Thoracic aorta (tissue), 2 donors: ENCODE measurements around the gene PCTP. TPM values are rescaled to one million over a fixed set of nuclear protein-coding genes. Genes with fewer than 3 reads are reported as not detected.

ENCODE experiments used
- ATAC-seq: fragments of 150-250 bp; one replicate; pipeline ENCODE4 v1.8.0; 2017; ENCODE audit warnings: low read depth; ENCODE audit not compliant: insufficient number of reproducible peaks, low FRiP score
- DNase-seq: peaks from one replicate; pipeline ENCODE4 v3.0.0-alpha.2; 2020; ENCODE audit warnings: low spot score
- H3K27ac ChIP-seq, 2 donors: fragments of 200-600 bp; sonication (generic); 1 replicate in 1 of 2; 2 replicates in 1 of 2; pipeline ENCODE4 v1.5.1; 2016; ENCODE audit warnings: mild to moderate bottlenecking in 2 of 2, moderate library complexity in 2 of 2
- H3K27me3 ChIP-seq: fragments of 200-600 bp; sonication (generic); replicated peaks from 2 replicates; pipeline ENCODE4 v1.6.0; 2016; ENCODE audit warnings: mild to moderate bottlenecking; ENCODE audit not compliant: insufficient read depth
- H3K36me3 ChIP-seq: fragments of 200-600 bp; sonication (generic); one replicate; pipeline ENCODE4 v1.5.1; 2016
- H3K4me1 ChIP-seq, 2 donors: fragments of 200-600 bp; sonication (generic); 1 replicate in 1 of 2; 2 replicates in 1 of 2; pipeline versions ENCODE4 v1.5.1 to v1.6.0; 2016; ENCODE audit warnings: low read depth in 2 of 2, mild to moderate bottlenecking in 1 of 2; ENCODE audit not compliant: control insufficient read depth in 1 of 2
- H3K4me3 ChIP-seq: fragments of 200-600 bp; sonication (generic); 2 replicates; pipeline ENCODE4 v1.5.1; 2016; ENCODE audit warnings: mild to moderate bottlenecking
- H3K9me3 ChIP-seq: fragments of 200-600 bp; sonication (generic); 2 replicates; pipeline ENCODE4 v1.5.1; 2016
- CTCF ChIP-seq: fragments of 200-600 bp; sonication (generic); IDR thresholded peaks from one replicate; pipeline ENCODE4 v1.5.1; 2019; ENCODE audit warnings: antibody characterized with exemption
- total RNA-seq, 2 donors: library from RNA; depleted of rRNA; stranded (reverse); fragments of >200 nt; gene quantifications; one replicate each; pipeline versions ENCODE4 v1.1.0 to v1.2.3, GENCODE V29; 2016

PCTP gene
- total RNA-seq, 2 donors from 2014 or later, result 11.9 to 13.3 TPM

GRCh38 chr17:55813944-55814343, 63.1 kb downstream of the PCTP start:
- TF ChIP-seq CTCF, result no peak
- Histone ChIP-seq H3K4me3 (no peak overlapping the region), H3K4me1 (no peaks in the 10 kb centered on the region), H3K27me3 (no peaks in the 10 kb centered on the region), H3K27ac (no peak overlapping the region), H3K36me3 (no peaks in the 10 kb centered on the region), H3K9me3 (no peaks in the 10 kb centered on the region)
- no peak for DNase-seq
- no peak for ATAC-seq

GRCh38 chr17:55814377-55814776, 63.5 kb downstream of the PCTP start:
- TF ChIP-seq CTCF, result no peak
- Histone ChIP-seq H3K27ac (no peak overlapping the region), H3K36me3 (no peaks in the 10 kb centered on the region), H3K4me1 (no peaks in the 10 kb centered on the region), H3K9me3 (no peaks in the 10 kb centered on the region), H3K27me3 (no peaks in the 10 kb centered on the region), H3K4me3 (no peak overlapping the region)
- DNase-seq, result no peak
- ATAC-seq, result no peak

- no peak for TF ChIP-seq CTCF
- H3K27me3 ChIP-seq, result no peaks in the 10 kb centered on the region
- DNase-seq (no peak), ATAC-seq (no peak)
- no peak overlapping the region for H3K4me3 ChIP-seq
- no peaks in the 10 kb centered on the region for H3K9me3 ChIP-seq
- no peaks in the 10 kb centered on the region for H3K4me1 ChIP-seq
- no peak overlapping the region for H3K27ac ChIP-seq
- H3K36me3 ChIP-seq, result no peaks in the 10 kb centered on the region
These were observed 65.9 kb downstream of the PCTP start for GRCh38 chr17:55816532-55817396.

- Histone ChIP-seq H3K36me3 (no peaks in the 10 kb centered on the region), H3K4me1 (no peaks in the 10 kb centered on the region), H3K27ac (no peak overlapping the region), H3K27me3 (no peaks in the 10 kb centered on the region), H3K4me3 (no peak overlapping the region), H3K9me3 (no peaks in the 10 kb centered on the region)
- TF ChIP-seq CTCF, result no peak
- DNase-seq (no peak), ATAC-seq (no peak)
These were observed 66.5 kb downstream of the PCTP start for GRCh38 chr17:55817397-55817709.

GRCh38 chr17:55818026-55818425, 67.2 kb downstream of the PCTP start:
- no peaks in the 10 kb centered on the region for H3K4me1 ChIP-seq
- H3K27me3 ChIP-seq, result no peaks in the 10 kb centered on the region
- no peaks in the 10 kb centered on the region for H3K9me3 ChIP-seq
- H3K36me3 ChIP-seq, result no peaks in the 10 kb centered on the region
- H3K4me3 ChIP-seq, result no peak overlapping the region
- no peak overlapping the region for H3K27ac ChIP-seq
- TF ChIP-seq CTCF, result no peak
- DNase-seq (no peak), ATAC-seq (no peak)
